ENCODE measurements around the gene BCL2L13. TPM values are rescaled to one million over a fixed set of nuclear protein-coding genes. Genes with fewer than 3 reads are reported as not detected.
"Not testable (repeated sequence)": the region's sequence is repeated elsewhere in the genome, so short reads cannot be mapped to it uniquely, and the experiment has no call there.

Gene BCL2L13
- total RNA-seq, 2 experiments from 2014 or later = 26.0 to 27.0 TPM

- Mint-ChIP-seq H3K9me3 (ENCODE audit: insufficient read depth) (no peaks in the 10 kb centered on the region), H3K4me1 (ENCODE audit: low read depth) (peaks cover 28% of the 10 kb centered on the region), H3K27me3 (ENCODE audit: low read depth) (no peaks in the 10 kb centered on the region), H3K4me3 (peak overlapping the region; percentile 95), H3K36me3 (ENCODE audit: low read depth) (peaks cover 13% of the 10 kb centered on the region), H3K27ac (peak overlapping the region; percentile 97)
- POLR2A ChIA-PET = interaction anchor here (0.6 to 1.4 kb wide), 24 partner anchors 8 to 1795 kb away, joined by 3 to 11 read pairs (median 4); partner anchors contain the start of genes ATP6V1E1 and PEX26
- DNase-seq (peak; percentile 45), ATAC-seq (peak; percentile 22)
- CTCF ChIA-PET = interaction anchor here (0.7 to 1.1 kb wide), 2 partner anchors 95 to 437 kb away, joined by 3 read pairs; no protein-coding TSS in a partner anchor
Observed at GRCh38 chr22:17639247-17639741, 737 bp downstream of the BCL2L13 start.

DNA sequence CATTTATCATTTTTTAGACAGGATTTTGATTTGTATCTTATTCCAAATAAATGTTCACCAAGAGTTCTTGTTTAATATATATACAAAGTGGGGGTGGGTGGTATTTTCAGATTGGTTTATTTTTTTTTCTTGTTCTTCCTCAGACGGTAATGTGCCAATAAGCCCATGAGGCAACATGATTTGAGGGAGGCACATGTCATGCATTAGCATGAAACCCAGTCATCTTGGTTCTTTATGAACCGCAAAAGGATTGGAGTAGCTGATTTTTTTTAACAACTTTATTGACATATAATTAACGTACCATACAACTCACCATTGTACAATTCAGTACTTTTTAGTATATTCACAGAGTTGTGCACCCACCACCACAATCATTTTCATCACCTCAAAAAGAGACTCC lies 2.7 kb downstream of the BCL2L13 start:
- ChIA-PET POLR2A (no interaction called here), CTCF (no interaction called here)
- ATAC-seq (no peak), DNase-seq (no peak)
- Mint-ChIP-seq H3K4me3 (no peak overlapping the region), H3K36me3 (ENCODE audit: low read depth) (peaks cover 13% of the 10 kb centered on the region), H3K27me3 (ENCODE audit: low read depth) (no peaks in the 10 kb centered on the region), H3K4me1 (ENCODE audit: low read depth) (peaks cover 28% of the 10 kb centered on the region), H3K27ac (no peak overlapping the region), H3K9me3 (ENCODE audit: insufficient read depth) (no peaks in the 10 kb centered on the region)

DNA sequence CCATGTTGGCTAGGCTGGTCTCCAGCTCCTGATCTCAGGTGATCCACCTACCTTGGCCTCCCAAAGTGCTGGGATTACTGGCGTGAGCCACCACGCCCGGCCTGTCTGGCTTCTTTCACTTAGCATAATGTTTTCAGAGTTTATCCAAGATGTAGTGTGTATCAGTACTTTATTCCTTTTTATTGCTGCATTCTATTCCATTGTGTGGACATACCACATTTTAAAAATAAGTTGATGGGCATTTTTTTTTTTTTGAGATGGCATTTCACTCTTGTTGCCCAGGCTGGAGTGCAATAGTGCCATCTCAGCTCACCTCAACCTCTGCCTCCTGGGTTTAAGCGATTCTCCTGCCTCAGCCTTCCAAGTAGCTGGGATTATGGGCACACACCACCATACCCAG lies 3.8 kb downstream of the BCL2L13 start:
- ATAC-seq; H3K27ac Mint-ChIP-seq; DNase-seq; H3K27me3 Mint-ChIP-seq (ENCODE audit: low read depth); POLR2A ChIA-PET; H3K4me3 Mint-ChIP-seq; H3K9me3 Mint-ChIP-seq (ENCODE audit: insufficient read depth); CTCF ChIA-PET: not testable (repeated sequence)
- Mint-ChIP-seq H3K36me3 (ENCODE audit: low read depth) (peaks cover 13% of the 10 kb centered on the region), H3K4me1 (ENCODE audit: low read depth) (peaks cover 26% of the 10 kb centered on the region)

- H3K36me3 Mint-ChIP-seq (ENCODE audit: low read depth) = peaks cover 3% of the 10 kb centered on the region
- POLR2A ChIA-PET = interaction anchor here (1.2 kb wide), 1 partner anchor 8 kb away, joined by 4 read pairs; no protein-coding TSS in a partner anchor
- CTCF ChIA-PET = no interaction called here
Observed at GRCh38 chr22:17647452-17647851, 8.9 kb downstream of the BCL2L13 start.

DNA sequence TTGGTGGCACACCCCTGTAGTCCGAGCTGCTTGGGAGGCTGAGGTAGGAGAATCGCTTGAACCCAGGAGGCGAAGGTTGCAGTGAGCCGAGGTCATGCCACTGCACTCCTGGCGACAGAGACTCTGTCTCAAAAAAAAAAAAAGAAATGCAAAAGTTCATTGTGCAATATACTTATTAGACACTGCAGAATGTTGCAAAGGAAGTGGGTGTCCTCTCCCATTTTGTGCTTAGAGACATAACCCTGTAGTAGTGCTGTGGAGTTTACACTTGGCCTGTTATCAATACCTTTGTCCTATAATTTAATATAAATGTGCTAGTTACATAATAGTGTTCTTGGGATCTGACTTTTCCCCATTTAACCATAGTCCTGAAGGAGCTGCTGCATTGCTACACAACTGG lies 9.4 kb downstream of the BCL2L13 start:
- no peaks in the 10 kb centered on the region for H3K9me3 Mint-ChIP-seq (ENCODE audit: insufficient read depth)
- no peak for ATAC-seq
- no peaks in the 10 kb centered on the region for H3K27me3 Mint-ChIP-seq (ENCODE audit: low read depth)
- no peaks in the 10 kb centered on the region for H3K4me1 Mint-ChIP-seq (ENCODE audit: low read depth)
- no peak overlapping the region for H3K4me3 Mint-ChIP-seq
- CTCF ChIA-PET = no interaction called here
- POLR2A ChIA-PET = interaction anchor here (1.2 kb wide), 1 partner anchor 9 kb away, joined by 4 read pairs; no protein-coding TSS in a partner anchor
- peaks cover 3% of the 10 kb centered on the region for H3K36me3 Mint-ChIP-seq (ENCODE audit: low read depth)
- H3K27ac Mint-ChIP-seq = no peak overlapping the region
- DNase-seq = no peak

More at GRCh38 chr22:17647452-17647851, 8.9 kb downstream of the BCL2L13 start:
- H3K9me3 Mint-ChIP-seq (ENCODE audit: insufficient read depth) = no peaks in the 10 kb centered on the region
- no peaks in the 10 kb centered on the region for H3K4me1 Mint-ChIP-seq (ENCODE audit: low read depth)
- ATAC-seq (no peak), DNase-seq (no peak)
- H3K4me3 Mint-ChIP-seq = no peak overlapping the region
- no peak overlapping the region for H3K27ac Mint-ChIP-seq
- no peaks in the 10 kb centered on the region for H3K27me3 Mint-ChIP-seq (ENCODE audit: low read depth)

GRCh38 chr22:17648569-17648968 lies 10.0 kb downstream of the BCL2L13 start:
- CTCF ChIA-PET = no interaction called here
- peaks cover 6% of the 10 kb centered on the region for H3K36me3 Mint-ChIP-seq (ENCODE audit: low read depth)
- POLR2A ChIA-PET = no interaction called here
- no peaks in the 10 kb centered on the region for H3K27me3 Mint-ChIP-seq (ENCODE audit: low read depth)
- no peak for DNase-seq
- no peak overlapping the region for H3K27ac Mint-ChIP-seq
- ATAC-seq = no peak
- H3K4me1 Mint-ChIP-seq (ENCODE audit: low read depth) = no peaks in the 10 kb centered on the region
- no peak overlapping the region for H3K4me3 Mint-ChIP-seq
- H3K9me3 Mint-ChIP-seq (ENCODE audit: insufficient read depth) = no peaks in the 10 kb centered on the region

DNA sequence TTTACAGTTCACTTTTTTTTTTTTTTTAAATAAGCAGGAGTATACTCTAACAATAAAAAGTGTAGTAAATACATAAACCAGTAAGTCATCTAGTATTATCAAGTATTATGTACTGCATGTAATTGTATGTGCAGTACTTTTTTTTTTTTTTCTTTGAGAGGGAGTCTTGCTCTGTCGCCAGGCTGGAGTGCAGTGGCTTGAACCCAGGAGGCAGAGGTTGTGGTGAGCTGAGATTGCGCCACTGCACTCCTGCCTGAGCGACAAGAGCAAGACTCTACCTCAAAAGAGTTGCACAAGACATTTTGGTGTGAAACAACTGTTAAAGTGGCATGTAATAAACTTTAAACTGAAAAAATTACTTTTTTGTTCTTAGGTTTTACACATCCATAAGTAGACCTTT lies 16.7 kb downstream of the BCL2L13 start:
- Mint-ChIP-seq H3K4me3 (no peak overlapping the region), H3K36me3 (ENCODE audit: low read depth) (peaks cover 17% of the 10 kb centered on the region), H3K9me3 (ENCODE audit: insufficient read depth) (no peaks in the 10 kb centered on the region), H3K27me3 (ENCODE audit: low read depth) (no peaks in the 10 kb centered on the region), H3K4me1 (ENCODE audit: low read depth) (no peaks in the 10 kb centered on the region), H3K27ac (no peak overlapping the region)
- POLR2A ChIA-PET = no interaction called here
- CTCF ChIA-PET = no interaction called here
- ATAC-seq (no peak), DNase-seq (no peak)

DNA sequence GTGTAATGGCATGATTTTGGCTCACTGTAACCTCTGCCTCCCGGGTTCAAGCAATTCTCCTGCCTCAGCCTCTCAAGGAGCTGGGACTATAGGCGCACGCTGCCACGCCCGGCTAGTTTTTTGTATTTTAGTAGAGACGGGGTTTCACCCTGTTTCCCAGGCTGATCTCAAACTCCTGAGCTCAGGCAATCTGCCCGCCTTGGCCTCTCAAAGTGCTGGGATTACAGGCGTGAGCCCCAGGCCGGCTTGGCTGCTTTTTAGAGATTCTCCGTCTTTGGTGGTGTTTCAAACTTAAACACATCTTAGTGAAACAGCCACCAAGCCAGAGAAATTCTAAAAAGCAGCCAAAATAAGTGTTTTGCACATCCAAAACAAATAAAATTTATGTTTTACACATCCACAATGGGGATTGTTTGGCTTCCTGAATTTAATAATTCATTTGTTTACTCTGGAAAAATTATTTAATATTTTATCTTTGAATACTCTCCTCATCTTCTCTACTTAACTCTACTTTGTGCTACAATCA lies 18.4 kb downstream of the BCL2L13 start:
- no peaks in the 10 kb centered on the region for H3K27me3 Mint-ChIP-seq (ENCODE audit: low read depth)
- H3K9me3 Mint-ChIP-seq (ENCODE audit: insufficient read depth) = no peaks in the 10 kb centered on the region
- H3K27ac Mint-ChIP-seq = no peak overlapping the region
- peaks cover 23% of the 10 kb centered on the region for H3K36me3 Mint-ChIP-seq (ENCODE audit: low read depth)
- ATAC-seq = no peak
- POLR2A ChIA-PET = no interaction called here
- H3K4me3 Mint-ChIP-seq = no peak overlapping the region
- H3K4me1 Mint-ChIP-seq (ENCODE audit: low read depth) = no peaks in the 10 kb centered on the region
- no peak for DNase-seq
- CTCF ChIA-PET = no interaction called here

GRCh38 chr22:17664414-17665055 lies 26.0 kb downstream of the BCL2L13 start:
- ChIA-PET POLR2A (interaction anchor here (1.0 kb wide), 1 partner anchor 25 kb away, joined by 3 read pairs; no protein-coding TSS in a partner anchor), CTCF (no interaction called here)
- Mint-ChIP-seq H3K27me3 (ENCODE audit: low read depth) (no peaks in the 10 kb centered on the region), H3K4me1 (ENCODE audit: low read depth) (no peaks in the 10 kb centered on the region), H3K36me3 (ENCODE audit: low read depth) (peaks cover 46% of the 10 kb centered on the region), H3K9me3 (ENCODE audit: insufficient read depth) (no peaks in the 10 kb centered on the region), H3K27ac (no peak overlapping the region), H3K4me3 (no peak overlapping the region)
- DNase-seq (no peak), ATAC-seq (no peak)

- H3K27ac Mint-ChIP-seq = no peak overlapping the region
- DNase-seq (no peak), ATAC-seq (no peak)
- no peak overlapping the region for H3K4me3 Mint-ChIP-seq
- H3K9me3 Mint-ChIP-seq (ENCODE audit: insufficient read depth) = no peaks in the 10 kb centered on the region
- POLR2A ChIA-PET = interaction anchor here (1.0 kb wide), 1 partner anchor 26 kb away, joined by 3 read pairs; no protein-coding TSS in a partner anchor
- CTCF ChIA-PET = no interaction called here
- peaks cover 48% of the 10 kb centered on the region for H3K36me3 Mint-ChIP-seq (ENCODE audit: low read depth)
- H3K4me1 Mint-ChIP-seq (ENCODE audit: low read depth) = no peaks in the 10 kb centered on the region
- no peaks in the 10 kb centered on the region for H3K27me3 Mint-ChIP-seq (ENCODE audit: low read depth)
Observed at GRCh38 chr22:17665248-17665647, 26.7 kb downstream of the BCL2L13 start.

DNA sequence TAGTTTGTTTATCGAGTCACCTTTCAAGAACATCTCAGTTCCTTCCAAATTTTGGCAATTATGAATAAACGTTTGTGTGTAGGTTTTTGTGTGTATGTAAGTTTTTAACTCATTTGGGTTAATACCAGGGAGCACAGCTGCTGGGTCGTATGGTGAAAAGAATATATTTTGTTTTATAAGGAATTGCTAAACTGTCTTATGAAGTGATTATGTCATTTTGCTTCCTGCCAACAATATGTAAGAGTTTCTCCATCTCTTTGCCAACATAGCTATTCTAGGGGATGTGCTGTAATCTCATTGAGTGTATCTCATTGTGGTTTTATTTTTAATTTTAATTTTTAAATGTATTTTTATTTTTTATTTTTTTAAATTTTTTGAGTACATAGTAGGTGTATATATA lies 27.3 kb downstream of the BCL2L13 start:
- ChIA-PET CTCF (no interaction called here), POLR2A (interaction anchor here (1.0 kb wide), 1 partner anchor 26 kb away, joined by 3 read pairs; no protein-coding TSS in a partner anchor)
- H3K36me3 Mint-ChIP-seq (ENCODE audit: low read depth) = peaks cover 50% of the 10 kb centered on the region
- ATAC-seq (no peak), DNase-seq (no peak)
- no peaks in the 10 kb centered on the region for H3K9me3 Mint-ChIP-seq (ENCODE audit: insufficient read depth)
- H3K27me3 Mint-ChIP-seq (ENCODE audit: low read depth) = no peaks in the 10 kb centered on the region
- H3K4me3 Mint-ChIP-seq = no peak overlapping the region
- no peaks in the 10 kb centered on the region for H3K4me1 Mint-ChIP-seq (ENCODE audit: low read depth)
- no peak overlapping the region for H3K27ac Mint-ChIP-seq

- H3K4me3 Mint-ChIP-seq; H3K9me3 Mint-ChIP-seq (ENCODE audit: insufficient read depth); H3K4me1 Mint-ChIP-seq (ENCODE audit: low read depth); DNase-seq; POLR2A ChIA-PET; ATAC-seq; H3K27me3 Mint-ChIP-seq (ENCODE audit: low read depth); H3K27ac Mint-ChIP-seq: not testable (repeated sequence)
- CTCF ChIA-PET = interaction anchor here (1.0 to 1.8 kb wide), 2 partner anchors 9 to 11 kb away, joined by 4 read pairs; no protein-coding TSS in a partner anchor
- H3K36me3 Mint-ChIP-seq (ENCODE audit: low read depth) = peaks cover 23% of the 10 kb centered on the region
Observed at GRCh38 chr22:17671521-17672092, 33.0 kb downstream of the BCL2L13 start.

Data from activated CD8-positive, alpha-beta T cell treated with anti-CD3 and anti-CD28 coated beads, Interleukin-2, amount 10 ng/mL, durations not matched to agents 7 days and 5 days (primary cell).